Stimulated activated CD4-positive, alpha-beta T cell treated with anti-CD3 and anti-CD28 coated beads, Interleukin-1b, Interleukin-23, amount 100 ng/mL, for 4 hours (primary cell): ENCODE results near the gene SLC14A1.

Source experiments
- DNase-seq, 2 donors: peaks; one replicate each; pipeline ENCODE4 v3.0.0-alpha.2; 2020; ENCODE audit warnings: low read depth in 2 of 2

The SLC14A1 gene

GRCh38 chr18:45722899-45723298 is 1.1 kb upstream of the SLC14A1 start:
- DNase-seq = peak; percentile 46 to 65

GRCh38 chr18:45724601-45725000 is 620 bp downstream of the SLC14A1 start:
- no peak for DNase-seq

- DNase-seq = no peak
These were observed 1.4 kb downstream of the SLC14A1 start for GRCh38 chr18:45725336-45725735.

- DNase-seq = no peak
These were observed 2.6 kb downstream of the SLC14A1 start for GRCh38 chr18:45726603-45727002.

GRCh38 chr18:45727068-45727467 is 3.1 kb downstream of the SLC14A1 start:
- no peak for DNase-seq

GRCh38 chr18:45728336-45729010 is 4.5 kb downstream of the SLC14A1 start:
- DNase-seq = no peak

- no peak for DNase-seq
These were observed 7.0 kb downstream of the SLC14A1 start for GRCh38 chr18:45730832-45731575.

GRCh38 chr18:45731716-45732115 is 7.7 kb downstream of the SLC14A1 start:
- DNase-seq = no peak

- no peak for DNase-seq
These were observed 9.6 kb downstream of the SLC14A1 start for GRCh38 chr18:45733535-45733934.

- no peak for DNase-seq
These were observed 10.5 kb downstream of the SLC14A1 start for GRCh38 chr18:45734505-45734904.

- no peak for DNase-seq
These were observed 11.0 kb downstream of the SLC14A1 start for GRCh38 chr18:45734944-45735343.

- DNase-seq = no peak
These were observed 14.7 kb downstream of the SLC14A1 start for GRCh38 chr18:45738660-45739059.

GRCh38 chr18:45739268-45739667 is 15.3 kb downstream of the SLC14A1 start:
- DNase-seq = no peak

- no peak for DNase-seq
These were observed 15.9 kb downstream of the SLC14A1 start for GRCh38 chr18:45739848-45740247.

GRCh38 chr18:45741056-45741455 is 17.1 kb downstream of the SLC14A1 start:
- no peak for DNase-seq

- DNase-seq = no peak
These were observed 22.0 kb downstream of the SLC14A1 start for GRCh38 chr18:45745817-45746461.

- no peak for DNase-seq
These were observed 24.5 kb downstream of the SLC14A1 start for GRCh38 chr18:45748501-45748900.

- DNase-seq = no peak
These were observed 26.1 kb downstream of the SLC14A1 start for GRCh38 chr18:45749918-45750689.

- DNase-seq = no peak
These were observed 27.8 kb downstream of the SLC14A1 start for GRCh38 chr18:45751766-45752165.

GRCh38 chr18:45752681-45753080 is 28.7 kb downstream of the SLC14A1 start:
- no peak for DNase-seq

- no peak for DNase-seq
These were observed 29.3 kb downstream of the SLC14A1 start for GRCh38 chr18:45753286-45753685.

GRCh38 chr18:45755934-45756333 is 32.0 kb downstream of the SLC14A1 start:
- no peak for DNase-seq
